ENCODE results near the gene MYBPHL.

- no peak for TF ChIP-seq GATA2 (IDR thresholded peaks at IDR 0.05; ENCODE audit: low read depth, low read length)
- TF ChIP-seq GATA3 (IDR thresholded peaks at IDR 0.05; ENCODE audit: low read depth, low read length): no peak
These were observed 9.7 kb upstream of the MYBPHL start for GRCh38 chr1:109316506-109316905.

All from SH-SY5Y (cell line).